Stimulated activated CD4-positive, alpha-beta T cell treated with anti-CD3 and anti-CD28 coated beads, Interleukin-1b, Interleukin-23, amount 100 ng/mL, for 4 hours (primary cell): ENCODE measurements around the gene PRKN.
"Not testable (repeated sequence)": the region's sequence is repeated elsewhere in the genome, so short reads cannot be mapped to it uniquely, and the experiment has no call there.

Experiments used
- DNase-seq, 2 donors: peaks; one replicate each; pipeline ENCODE4 v3.0.0-alpha.2; 2020; ENCODE audit warnings: low read depth in 2 of 2

PRKN gene

GRCh38 chr6:162538643-162539064 is 188.9 kb downstream of the PRKN start:
- no peak for DNase-seq

DNA sequence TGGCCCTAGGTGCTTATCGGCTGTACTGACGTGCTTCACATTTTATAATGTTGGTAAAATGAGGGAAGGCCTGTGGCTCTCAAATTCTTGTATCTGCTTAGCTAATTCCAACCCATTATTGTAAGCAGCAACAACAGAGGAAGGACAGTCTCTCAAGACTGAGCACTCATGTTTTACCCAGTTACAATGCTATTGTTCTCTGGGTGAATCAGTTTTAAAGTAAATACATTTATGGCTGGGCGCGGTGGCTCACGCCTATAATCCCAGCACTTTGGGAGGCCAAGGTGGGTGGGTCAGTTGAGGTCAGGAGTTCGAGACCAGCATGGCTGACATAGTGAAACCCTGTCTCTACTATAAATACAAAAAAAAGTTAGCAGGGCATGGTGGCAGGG is 194.6 kb downstream of the PRKN start:
- DNase-seq, result no peak

GRCh38 chr6:162532283-162533008 is 195.1 kb downstream of the PRKN start:
- no peak for DNase-seq

GRCh38 chr6:162531391-162531790 is 196.2 kb downstream of the PRKN start:
- not testable (repeated sequence) for DNase-seq

DNA sequence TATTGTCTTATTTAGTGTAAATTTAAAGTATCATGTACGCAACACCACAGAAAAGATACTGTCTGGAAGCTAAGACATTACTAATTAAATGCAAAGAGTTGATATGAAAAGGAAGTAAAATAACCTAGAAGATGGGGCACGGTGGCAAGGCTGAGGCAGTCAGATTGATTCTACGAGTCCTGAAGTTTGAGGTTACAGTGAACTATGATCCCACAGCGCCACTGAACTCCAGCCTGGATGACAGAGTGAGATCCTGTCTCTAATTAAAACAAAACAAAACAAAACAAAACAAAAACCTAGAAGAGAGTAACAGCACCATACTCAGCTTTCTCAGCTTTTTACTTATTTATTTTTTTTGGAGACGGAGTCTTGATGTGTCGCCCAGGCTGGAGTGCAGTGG is 199.0 kb downstream of the PRKN start:
- no peak for DNase-seq

DNA sequence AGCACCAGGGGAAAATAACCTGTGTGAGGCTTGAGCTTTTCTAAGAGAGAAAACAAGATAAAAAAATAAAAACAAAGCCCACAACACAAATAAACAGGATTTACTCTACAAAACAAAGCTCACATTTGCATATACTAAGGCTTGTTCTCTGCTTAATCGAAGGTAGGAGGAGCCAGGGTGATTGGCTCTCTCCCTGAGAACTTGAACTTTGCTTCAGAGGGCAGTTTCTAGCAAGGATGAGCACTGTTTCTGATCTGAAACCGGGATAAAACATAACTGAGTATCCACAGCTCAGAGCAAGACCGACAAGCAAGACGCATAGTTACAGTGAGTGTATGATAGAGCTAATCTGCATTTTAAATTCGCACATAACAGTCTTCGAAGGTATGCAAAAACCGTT is 200.6 kb downstream of the PRKN start:
- DNase-seq, result no peak

DNA sequence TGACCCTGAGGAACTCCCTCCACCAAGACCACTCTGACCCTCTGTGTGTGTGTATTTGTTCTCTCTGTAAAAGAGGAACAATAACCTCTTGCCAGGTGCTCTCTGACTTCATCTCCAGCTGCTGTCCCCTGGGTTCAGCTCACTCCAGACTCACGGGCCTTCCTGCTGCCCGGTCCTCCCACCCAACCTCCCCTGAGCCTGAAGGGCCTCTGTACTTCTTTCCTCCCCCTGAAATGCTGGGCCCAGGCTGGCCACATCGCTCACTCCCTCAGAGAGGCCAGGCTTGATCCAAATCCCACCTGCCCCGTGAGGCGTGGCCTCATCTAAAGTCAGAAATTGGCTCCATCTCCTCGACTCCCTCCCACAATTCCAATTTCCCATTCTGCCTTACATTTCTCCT is 202.4 kb downstream of the PRKN start:
- DNase-seq, result no peak

DNA sequence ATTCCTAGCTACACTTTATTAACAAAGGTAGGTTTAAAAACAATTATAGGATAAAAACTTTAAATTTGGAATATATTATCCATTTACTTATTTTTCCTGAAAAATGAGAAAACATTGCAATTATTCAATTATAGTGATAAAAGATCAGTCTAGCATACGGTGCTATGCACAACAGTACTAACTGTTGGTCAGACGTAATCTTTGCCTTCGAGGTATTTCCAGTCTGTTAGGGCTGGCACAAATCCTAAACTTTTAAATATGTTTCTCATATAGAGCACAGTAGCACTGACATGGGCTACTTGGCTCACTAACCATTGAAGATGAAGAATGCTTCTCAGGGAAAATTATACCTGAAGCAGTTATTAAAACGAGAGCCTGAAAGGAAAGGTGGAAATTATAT is 214.8 kb downstream of the PRKN start:
- DNase-seq, result no peak

DNA sequence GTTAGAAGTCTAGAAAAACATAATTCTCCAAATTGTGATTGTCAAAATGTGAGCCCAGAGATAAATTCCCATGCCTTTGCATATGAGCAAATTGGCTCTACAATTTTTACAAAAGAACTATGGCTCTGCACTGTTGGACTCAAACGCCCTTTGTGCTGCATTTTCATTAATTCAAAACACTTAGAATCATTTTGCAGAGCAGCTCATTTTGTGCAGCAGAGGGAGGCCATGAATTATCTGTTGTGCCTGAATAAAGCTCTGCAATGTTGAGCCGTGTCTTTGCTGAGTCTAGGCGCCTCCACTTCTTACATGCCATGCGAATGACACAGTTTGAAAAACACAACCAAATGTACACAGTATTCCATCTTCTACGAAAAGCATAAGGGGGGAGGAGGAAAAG is 230.2 kb downstream of the PRKN start:
- DNase-seq, result no peak

DNA sequence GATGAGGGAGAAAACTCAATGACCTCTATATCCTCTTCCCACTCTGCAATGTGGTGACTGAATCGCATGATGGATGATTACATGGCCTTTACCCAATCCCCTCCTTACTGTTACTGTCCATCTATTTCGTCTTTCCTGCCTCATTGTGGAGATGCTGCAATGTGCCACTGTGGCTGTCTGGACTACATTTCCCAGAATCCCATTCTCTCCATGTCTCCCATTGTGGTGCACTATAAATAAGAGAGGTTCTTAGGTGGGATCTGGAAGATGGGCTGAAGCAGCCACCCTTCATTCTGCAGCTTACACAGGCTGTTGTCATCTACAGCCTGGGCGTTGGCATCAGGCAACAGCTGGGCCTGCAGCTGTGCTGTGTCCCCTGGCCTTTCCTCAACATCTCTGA is 233.6 kb downstream of the PRKN start:
- no peak for DNase-seq

DNA sequence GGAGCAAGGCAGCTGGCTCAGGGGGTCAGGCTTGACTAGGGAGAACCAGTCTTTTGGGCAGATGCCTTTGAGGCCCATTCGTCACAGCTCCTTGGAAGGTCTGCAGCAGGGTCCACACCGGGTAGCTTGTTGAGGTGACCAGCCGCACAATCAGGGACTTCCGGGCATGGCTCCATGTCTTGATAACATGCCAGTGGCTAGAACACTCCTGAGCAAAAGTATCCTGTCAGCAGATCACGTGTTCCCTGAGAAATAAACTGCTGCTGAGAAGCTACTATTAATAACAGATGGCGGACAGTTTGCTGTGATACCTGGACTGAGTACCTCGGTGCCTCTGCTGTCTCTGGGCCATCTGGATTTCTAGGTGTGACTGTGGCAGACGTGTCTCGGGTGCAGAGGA is 235.9 kb downstream of the PRKN start:
- no peak for DNase-seq

- DNase-seq, result no peak
Observed at GRCh38 chr6:162489101-162489976, 238.2 kb downstream of the PRKN start.

- no peak for DNase-seq
Observed at GRCh38 chr6:162488444-162488843, 239.1 kb downstream of the PRKN start.

GRCh38 chr6:162485464-162485863 is 242.1 kb downstream of the PRKN start:
- no peak for DNase-seq

GRCh38 chr6:162481938-162482337 is 245.6 kb downstream of the PRKN start:
- DNase-seq, result no peak

DNA sequence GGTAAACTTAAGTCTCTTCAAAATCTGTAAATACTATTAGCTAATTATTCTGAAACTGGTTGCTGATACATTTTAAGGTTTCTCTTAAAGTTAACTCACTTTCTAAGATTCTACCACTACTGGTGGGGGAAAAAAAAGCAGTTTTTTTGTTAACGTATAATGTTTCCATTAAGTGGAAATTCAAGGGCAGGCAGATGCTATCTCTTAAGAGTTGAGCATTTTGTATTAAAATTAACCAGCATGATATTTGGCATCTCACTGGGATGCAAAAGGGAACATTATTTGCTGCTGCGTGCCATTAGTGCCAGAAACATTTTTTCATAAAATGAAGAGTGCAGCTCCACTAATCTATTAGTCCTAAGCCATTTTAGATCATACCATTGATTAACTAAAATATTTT is 246.2 kb downstream of the PRKN start:
- DNase-seq, result no peak

- DNase-seq, result no peak
Observed at GRCh38 chr6:162478192-162478671, 249.3 kb downstream of the PRKN start.

GRCh38 chr6:162474722-162475121 is 252.8 kb downstream of the PRKN start:
- no peak for DNase-seq

- DNase-seq, result no peak
Observed at GRCh38 chr6:162471842-162472241, 255.7 kb downstream of the PRKN start.

DNA sequence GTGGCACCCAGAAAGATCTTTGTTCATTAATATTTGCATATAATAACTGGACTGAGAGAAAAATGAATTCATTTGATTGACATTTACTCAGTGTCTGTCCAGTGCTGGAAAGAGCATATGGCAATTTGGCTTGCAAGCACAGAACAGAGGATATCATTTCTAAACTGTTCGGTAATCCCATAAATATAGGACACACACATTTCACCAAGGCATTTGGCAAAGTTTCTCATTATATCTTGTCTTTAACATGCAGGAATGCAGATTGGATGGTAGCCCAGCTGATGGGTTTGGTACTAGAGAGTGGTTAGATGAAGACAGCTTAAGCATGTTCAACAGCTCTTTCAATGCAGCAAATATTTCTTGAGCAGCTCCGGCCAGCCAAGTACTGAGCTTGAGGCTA is 259.2 kb downstream of the PRKN start:
- DNase-seq, result no peak

- no peak for DNase-seq
Observed at GRCh38 chr6:162467679-162468078, 259.9 kb downstream of the PRKN start.

DNA sequence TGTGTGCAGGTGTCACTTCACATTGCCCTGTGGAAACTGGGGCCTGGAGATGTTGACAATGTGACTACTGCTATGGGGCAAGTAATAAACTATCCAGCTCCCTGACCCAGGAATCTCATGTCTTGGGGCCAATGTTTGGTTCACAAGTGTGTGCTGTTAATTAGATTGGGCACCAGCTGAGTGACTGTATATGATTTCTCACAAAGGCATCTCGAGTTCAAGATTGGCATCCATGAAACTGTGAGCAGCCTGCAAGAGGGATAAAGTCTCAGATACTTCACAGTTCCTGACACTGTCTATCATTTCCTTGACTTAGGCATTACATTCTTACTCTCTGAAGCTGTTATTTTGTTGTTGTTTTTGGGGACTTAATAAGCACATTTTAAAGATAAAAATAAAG is 264.0 kb downstream of the PRKN start:
- no peak for DNase-seq

GRCh38 chr6:162459985-162460384 is 267.6 kb downstream of the PRKN start:
- no peak for DNase-seq
